NOMO-1 treated with DMSO at 0.1 percent for 48 hours (cell line): ENCODE measurements around the gene POU2AF1.
A peak's percentile ranks its signal among the peaks of the same experiment; 100 is the strongest.
"Not testable (repeated sequence)": the region's sequence is repeated elsewhere in the genome, so short reads cannot be mapped to it uniquely, and the experiment has no call there.

Experiments used
- DNase-seq: peaks from one replicate; lab custom pipeline; 2025; ENCODE audit not compliant: unreplicated experiment; lab: John Stamatoyannopoulos, UW

POU2AF1 gene

DNA sequence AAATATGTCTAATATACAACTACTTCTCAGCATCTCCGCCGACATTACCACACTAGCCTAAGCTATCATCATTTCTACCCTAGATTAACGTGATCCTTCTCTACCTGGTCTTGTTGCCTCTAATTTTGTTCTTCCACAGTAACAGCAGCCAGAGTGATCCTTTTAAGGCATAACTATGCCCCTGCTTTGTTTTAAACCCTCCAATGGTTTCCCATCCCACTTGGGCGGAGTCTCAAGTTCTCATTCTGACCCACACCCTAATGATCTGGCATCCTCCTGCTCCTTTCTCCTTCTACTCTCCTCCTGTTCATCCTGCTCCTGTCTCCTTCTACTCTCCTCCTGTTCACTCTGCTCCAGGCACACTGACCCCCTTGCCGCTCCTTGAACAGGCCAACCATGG, 31.9 kb upstream of the POU2AF1 start:
- no peak for DNase-seq

DNA sequence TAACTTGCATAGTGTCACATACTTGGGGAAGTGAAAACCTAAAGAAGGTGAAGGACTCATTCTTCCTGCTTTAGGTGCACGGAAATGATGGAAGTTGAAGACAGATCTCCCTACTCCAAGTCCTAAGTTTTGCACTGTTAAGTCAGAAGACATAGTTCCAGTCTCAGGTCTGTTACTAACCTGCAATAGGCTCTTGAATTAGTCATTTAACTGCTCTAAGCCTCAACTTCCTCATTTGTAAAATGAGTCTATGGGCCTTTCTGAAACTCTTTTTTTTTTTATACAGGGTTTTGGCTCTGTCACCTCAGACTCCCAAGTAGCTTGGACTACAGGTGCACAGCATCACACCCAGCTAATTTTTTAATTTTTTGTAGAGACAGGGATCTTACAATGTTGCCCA, 30.8 kb upstream of the POU2AF1 start:
- DNase-seq, result peak; percentile 90

DNA sequence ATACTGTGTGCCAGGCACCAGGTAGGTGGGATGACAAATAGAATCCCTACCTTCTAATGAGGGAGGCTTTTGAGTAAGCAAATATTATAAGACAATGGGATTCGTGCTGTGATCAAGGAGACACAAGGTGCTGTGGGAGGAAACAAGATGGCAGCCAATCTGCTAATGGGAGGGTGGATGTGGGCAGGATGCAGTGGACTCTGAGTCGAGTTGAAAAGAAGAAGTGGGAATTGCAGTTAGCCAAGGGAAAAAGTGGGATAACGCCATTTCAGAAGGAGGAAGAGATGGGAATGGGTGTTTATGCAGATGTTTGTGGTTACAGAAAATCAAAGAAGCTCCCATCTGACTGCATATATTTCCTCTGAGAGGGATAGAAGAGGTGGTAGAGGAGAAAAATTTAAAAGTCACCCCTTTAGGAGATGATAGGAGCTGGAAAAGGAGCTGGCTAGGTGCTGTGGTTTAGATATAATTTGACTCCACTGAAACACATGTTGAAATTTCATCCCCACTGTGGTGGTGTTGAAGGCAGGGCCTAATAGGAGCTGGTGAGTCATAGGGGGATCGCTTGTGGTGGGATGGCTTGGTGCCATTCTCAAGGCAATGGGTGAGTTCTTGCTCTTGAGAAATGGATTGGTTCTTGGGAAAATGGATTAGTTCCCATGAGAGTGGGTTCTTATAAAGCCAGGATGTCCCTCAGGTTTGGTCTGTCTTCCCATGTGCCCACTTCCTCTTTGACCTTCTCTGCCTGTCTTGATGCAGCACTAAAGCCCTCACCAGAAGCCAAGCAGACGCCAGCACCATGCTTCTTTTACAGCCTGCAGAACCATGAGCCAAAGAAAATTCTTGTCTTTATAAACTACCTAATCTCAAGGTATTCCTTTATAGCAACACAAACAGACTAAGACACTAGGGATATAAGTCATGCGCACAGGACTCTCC, 30.0 kb upstream of the POU2AF1 start:
- DNase-seq, result peak; percentile 54

DNA sequence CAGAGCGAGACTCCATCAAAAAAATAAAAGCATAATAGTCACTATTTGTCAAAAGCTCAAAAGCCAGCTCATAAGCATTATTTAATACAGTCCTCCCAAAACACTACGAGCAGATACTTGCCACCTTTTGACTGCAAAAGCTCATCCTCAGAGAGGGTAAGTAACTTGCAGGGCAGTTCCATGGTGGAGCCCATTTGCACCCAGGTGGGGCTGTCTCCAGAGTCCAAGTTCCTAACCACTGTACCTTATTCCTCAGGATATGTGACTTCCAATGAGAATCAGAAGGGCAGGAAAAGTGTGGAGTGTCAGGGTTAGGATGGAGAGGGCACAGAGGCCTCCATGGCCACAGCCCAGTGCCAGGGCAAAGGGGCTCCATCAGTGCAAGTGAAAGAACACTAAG, 28.6 kb upstream of the POU2AF1 start:
- no peak for DNase-seq

DNA sequence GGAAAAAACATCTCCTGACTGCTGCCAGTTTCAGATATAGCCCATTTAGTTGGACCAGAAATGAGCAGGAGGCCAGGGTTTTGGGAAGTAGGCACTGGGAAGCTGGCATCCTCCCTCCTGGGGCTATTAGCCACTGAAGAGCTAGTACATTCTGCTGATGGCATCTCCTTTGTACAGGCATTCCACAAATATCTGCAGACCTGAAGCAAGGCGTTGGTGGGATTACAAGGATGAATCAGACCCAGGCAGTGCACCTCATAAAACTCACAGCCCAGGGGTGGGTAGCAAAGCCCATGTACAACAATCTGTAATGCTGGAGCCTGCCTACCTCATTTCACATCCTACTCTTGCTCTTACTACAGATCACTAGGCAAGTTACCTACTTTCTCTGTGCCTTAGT, 27.5 kb upstream of the POU2AF1 start:
- DNase-seq, result no peak

DNA sequence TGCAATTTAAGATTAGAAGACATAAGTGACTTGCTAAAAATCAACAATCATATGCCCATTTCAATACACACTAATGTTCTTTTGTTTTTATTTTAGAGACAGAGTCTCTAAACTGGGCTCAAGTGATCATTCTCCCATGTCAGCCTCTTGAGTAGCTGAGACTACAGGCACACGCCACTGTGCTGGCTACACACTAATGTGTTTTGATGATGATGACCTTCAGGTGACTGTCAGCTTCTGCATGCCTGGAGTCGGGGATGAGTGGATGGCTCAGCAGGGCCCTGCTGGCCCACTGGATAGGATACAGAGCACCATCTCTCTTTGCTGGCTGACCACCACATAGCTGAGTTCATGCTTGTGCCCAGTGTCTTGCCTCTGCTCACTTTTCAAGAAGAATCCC, 27.0 kb upstream of the POU2AF1 start:
- no peak for DNase-seq

DNA sequence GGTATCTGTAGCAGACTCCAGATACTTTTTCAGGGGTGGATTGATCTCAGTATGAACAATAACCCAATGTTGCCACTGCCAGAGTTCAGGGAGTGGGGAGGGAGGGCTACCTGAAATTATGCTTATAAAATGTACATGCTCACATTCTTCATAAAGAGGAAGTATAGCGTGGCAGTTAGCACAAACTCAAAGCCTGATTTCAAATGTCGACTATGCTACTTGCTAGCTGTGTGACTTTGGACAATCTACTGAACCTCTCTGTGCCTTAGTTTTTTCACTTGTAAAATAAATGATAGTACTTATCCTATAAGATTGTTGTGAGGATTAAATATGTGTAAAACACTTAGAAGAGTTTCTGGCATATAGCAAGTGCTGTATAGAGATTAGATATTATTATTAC, 26.5 kb upstream of the POU2AF1 start:
- DNase-seq, result peak; percentile 3

DNA sequence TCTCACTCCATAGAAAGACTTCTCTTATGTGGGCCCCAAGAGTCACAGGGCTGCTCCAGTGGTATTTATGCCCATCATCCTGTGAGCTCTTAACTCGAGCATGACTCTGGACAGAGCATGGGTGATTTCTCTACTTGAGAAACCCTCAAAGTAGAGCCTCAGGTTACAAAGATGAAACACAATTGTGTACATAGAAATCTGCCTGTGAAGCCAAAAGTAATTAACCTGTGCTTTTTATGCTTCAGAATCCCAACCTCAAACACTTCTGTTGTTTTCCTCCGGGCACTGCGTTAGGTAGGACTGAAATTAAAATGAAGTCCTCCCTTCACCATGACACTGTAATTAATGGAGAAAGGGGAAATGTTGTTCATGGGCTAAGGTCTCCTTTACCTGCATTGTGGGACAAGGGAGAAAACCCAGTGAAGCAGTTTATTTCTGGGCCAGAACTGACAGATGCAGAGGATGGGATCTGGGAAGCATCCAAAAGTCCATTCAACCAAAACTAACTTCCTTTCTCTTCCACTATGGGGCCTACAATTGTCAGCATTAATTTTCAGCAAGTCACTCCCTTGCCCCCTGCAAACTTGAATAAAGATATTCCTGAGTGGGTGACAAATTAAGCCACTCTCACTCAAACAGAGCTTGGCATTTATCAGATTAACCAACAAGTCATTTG, 24.1 kb upstream of the POU2AF1 start:
- no peak for DNase-seq

DNA sequence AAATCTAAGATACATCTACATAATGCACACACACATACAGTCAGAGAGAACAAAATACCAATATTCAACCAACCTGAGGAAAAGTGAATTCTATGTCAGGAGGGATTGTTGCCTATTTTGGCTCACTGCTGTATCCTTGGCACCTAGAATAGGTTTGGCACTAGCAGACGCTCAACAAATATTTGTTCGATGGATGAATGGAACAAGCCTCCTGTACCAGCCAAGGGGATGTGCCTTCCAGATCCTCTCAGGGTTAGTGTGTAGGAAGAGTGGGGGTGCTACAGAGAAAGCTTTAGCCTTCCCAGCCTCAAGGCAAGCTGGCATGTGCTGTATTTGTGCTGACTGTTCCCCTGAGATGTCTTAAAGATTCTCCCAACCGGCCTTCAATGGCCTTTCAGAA, 23.3 kb upstream of the POU2AF1 start:
- DNase-seq, result no peak

DNA sequence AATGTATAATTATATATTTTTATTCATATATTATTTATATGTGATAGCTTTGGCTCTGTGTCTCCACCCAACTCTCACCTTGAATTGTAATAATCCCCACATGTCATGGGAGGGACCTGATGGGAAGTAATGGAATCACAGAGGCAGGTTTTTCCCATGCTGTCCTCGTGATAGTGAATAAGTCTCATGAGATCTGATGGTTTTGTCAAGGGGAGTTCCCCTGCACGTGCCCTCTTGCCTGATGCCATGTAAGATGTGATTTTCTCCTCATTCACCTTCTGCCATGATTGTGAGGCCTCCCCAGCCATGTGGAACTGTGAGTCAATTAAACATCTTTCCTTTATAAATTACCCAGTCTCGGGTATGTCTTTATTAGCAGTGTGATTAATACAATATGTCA, 22.9 kb upstream of the POU2AF1 start:
- DNase-seq, result not testable (repeated sequence)

DNA sequence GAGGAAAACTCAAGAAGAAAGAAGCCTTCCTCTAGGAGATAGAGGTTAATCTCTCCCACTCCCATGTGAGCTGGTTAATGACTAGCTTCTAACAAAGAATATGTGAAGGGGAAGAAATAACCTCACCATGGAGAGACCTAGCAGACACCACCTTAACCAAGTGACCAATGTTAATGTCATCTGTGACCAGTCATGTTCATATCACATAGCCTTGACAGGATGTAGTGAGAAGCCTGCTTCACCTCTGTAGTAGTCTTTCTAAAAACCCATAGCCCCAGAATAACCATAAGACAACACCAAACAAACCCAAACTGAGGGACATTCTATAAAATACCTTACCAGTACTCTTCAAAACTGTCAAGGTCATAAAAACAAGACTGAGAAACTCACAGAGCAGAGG, 21.5 kb upstream of the POU2AF1 start:
- no peak for DNase-seq

DNA sequence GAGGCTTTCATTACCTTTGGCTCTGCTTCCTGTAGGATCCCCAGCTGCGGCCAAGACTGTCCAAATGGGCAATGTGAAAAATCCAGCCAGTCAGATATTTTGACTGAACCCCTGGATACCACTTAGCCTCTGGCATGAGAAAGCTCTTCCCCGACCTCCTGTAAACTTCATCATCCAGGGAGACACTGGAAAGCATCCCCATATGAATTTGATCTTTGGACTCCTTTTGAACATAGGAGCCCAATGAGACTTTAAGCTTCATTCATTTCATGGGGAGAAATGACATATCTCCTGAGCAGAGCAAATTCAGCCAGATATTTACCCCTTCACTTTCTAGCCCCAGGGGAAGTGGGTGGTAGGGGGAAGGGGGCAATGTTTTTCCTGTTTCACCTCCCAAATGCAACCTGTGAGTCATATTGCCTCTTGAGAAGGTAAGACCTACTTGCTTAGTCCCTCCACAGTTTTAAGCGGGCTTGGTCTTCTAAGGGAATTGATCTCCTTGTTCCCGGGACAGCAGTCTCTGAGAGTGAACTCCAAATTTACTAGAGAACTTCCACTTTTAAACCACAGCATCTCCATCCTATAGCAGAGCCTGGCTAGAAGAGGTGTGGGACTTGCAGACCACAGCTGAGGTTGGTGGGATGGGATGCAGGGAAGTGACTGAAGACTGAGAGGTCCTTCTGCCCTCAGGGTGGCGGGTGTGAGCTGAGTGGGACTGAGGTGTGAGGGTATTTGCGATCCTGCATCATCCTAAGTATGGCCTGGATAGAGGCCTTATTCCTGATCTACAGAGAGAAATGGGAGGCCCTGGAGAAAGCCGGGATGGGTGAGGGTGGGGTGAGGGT, 20.3 kb upstream of the POU2AF1 start:
- no peak for DNase-seq

DNA sequence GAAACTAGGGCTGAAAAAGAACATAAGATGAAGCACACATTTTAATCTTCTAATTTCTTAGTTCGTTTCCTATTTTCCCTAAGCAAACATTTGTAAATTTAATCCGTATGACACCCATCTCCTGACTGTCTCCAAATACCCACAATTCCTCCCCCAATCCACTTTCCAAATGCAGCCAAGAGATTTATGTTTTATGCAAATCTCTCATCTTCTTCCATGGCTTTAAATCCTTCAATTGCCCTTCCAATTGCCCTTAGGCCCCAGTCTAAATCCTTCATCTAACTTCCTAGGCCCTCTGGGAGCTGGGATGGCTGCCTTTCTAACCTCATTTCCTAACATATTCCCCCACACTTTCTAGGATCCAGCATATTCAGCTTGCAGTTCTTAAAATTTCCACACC, 18.0 kb upstream of the POU2AF1 start:
- no peak for DNase-seq

DNA sequence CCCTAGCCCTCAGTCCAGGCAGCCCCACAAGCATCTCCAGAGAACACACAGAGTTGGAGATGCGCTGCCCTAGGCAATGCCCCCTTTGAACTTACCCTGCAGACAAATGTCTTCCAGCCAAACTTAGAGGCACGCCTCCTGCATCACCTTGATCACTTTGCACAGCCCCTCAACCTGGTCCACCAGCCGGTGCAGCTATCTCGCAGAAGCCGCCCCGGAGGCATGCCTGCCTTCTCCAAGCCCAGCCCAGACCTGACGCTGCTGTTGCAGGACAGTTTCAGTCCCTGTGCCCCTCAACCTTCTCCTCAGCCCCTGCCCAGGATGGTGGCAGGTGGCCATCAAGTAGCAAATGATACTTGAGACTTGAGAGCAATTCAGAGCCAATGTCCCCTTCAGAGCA, 16.7 kb upstream of the POU2AF1 start:
- DNase-seq, result no peak

DNA sequence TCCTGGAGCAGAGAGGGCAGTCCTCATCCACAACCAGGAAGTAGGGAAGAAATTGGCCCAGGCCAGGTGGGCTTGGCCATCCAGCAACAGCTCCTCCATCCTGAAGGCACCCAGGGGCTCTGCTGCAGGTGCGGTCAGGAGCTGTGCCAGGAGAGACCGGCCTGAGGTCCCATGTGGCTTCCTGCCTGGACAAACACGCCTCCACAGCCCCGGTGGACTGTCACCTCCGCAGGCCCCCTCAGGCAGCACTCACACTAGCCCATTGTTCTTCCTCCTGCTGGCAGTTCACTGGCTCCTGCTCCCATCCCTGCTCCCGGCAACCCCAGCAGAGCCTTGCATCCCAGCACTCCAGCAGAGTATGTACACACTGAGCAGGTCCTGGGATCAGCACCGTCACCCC, 16.0 kb upstream of the POU2AF1 start:
- DNase-seq, result no peak

DNA sequence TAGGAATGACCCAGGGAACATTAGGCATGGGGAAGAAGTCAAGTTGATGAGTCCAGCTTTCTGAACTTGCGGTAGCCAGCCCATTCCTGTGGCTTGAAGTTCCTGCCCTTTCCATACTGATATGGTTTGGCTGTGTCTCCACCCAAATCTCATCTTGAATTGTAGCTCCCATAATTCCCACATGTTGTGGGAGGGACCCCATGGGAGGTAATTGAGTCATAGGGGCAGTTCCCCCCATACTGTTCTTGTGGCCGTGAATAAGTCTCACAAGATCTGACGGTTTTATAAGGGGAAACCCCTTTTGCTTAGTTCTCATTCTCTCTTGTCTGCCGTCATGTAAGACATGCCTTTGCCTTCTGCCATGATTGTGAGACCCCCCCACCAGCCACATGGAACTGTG, 15.1 kb upstream of the POU2AF1 start:
- not testable (repeated sequence) for DNase-seq

DNA sequence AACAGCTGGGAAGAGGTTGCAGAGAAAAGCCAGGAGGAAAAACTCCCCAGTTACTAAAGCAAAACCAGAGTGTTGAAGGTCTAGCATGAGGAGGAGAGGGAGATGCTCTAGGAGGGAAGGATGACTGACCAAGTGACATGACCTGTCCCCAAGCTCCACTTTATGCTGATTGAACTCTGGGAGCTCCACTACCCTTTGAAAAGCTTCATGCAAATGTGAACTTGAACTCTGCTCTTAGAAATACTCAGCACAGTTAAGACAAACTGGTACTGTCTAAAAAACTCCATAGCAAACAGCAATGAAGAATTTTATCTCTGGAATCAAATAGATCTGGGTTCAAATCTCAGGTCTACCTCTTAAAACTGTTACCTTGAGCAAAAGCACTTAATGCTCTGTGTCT, 14.5 kb upstream of the POU2AF1 start:
- DNase-seq, result no peak

DNA sequence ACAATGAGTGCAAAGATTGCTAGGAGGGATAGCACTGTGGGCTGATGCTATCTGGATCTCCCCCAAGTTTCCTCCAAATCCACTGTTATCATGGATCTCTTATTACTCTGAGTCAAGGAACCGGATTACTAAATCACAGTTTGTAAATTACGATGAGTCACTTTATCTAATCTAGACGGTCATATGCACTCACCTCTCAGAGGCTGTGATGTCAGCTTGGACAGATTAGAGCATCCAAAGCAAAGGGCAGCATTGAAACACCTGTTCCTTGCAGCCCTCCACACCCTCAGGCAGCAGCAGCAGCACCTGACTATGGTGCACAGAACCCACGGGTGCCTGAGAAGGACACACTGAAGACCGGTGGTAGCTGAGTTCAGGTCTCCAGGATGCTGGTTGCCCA, 14.0 kb upstream of the POU2AF1 start:
- no peak for DNase-seq

DNA sequence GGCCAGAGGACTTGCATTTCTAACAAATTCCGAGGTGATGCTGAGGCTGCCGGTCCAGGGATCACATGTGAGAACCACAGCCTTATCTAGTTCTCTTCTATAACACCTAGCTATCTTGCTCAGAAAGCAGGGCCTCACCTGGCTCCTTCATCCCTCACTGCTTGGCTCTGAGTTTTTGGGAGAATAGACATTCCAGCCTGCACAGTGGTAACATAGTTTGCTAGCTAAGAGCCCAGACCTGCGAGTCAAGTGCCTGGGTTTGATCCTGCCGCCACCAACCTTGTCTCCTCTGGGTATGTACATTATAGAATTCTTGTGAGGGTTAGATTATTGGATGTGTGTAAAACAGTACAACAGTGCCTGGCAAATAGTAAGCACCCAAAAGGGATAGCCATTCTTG, 13.5 kb upstream of the POU2AF1 start:
- DNase-seq, result no peak

DNA sequence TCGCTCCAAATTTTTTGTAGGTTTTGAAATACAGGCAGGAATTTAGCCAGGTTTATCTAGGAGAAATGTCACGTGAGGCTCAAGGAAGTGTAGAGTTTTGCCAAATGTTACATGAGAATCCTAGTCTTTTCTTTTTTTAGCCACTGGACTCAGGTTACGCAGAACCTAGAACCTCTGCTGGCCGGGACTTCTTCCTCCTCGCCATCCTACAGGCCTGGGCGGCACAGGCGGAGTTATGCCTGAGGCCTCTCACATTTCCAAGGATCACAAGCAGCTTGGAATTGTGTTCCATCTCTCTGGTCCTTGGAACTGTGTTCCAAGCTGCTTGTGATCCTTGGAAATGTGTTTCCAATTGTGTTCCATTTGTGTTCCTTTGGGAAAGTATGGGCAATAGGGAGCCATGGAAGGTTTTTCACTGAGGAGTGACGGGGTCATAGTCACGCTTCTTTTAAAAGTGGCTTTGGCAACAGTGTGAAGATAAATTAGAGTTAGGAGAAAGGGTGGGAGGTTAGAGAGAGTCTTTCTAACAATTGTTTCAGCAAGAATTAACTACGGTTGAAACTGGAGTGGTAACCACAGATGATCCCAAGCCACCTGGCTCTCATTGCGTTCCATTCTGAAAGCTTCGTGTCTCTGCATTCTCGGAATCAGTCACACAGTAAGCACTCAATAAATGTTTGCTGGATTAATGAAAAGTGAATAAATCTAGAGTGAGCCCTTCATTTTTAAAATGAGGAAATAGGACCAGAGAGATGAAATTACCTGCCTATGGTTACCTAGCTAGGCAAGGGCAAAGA, 12.5 kb upstream of the POU2AF1 start:
- no peak for DNase-seq

DNA sequence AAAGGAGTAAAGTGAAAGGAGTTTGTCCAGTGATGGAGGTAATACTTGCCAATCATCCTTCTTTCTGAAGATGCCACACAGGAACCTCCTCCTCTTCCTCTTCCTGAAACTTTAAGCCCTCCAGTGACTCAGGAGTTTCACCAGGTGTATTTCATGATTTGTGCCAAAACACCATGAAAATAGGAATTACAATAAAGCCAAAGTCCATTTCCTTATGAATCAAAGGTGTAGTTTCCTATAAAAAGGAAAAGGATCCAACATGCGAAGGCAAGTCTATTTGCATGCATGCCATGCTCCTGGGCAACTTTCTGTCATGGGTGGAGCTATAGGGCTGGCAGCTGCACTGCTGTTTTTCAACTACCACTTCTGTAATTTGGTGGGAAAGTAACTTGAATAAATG, 9.8 kb upstream of the POU2AF1 start:
- DNase-seq, result no peak
